GM12872 (cell line): Measurements from ENCODE around the gene CERKL.

Source experiments
- TF ChIP-seq, protein P1 (sequence below): IDR thresholded peaks from 3 replicates; pipeline ENCODE4 v1.5.1; 2011; ENCODE audit warnings: low read depth, mild to moderate bottlenecking, low read length, moderate library complexity; ENCODE audit not compliant: insufficient read depth

The CERKL gene

DNA sequence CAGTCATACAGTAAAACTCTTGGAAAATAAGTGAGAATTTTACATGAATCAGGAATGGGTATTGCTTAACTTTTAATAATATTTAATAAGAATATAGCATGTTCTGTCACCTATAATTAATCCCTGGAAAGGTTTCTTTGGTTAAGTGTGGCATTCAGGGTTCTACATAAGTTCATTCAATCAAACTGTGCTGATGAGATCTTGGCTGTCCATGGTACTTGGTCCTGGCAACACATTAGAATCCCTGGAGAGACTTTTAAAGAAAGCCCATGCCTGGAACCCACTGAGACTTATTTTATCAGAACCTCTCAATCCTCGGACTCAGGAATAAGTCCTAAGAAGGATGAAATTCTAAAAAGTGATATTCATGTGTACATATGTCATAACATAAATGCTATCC, 60.3 kb downstream of the CERKL start:
- TF ChIP-seq, protein P1, sequence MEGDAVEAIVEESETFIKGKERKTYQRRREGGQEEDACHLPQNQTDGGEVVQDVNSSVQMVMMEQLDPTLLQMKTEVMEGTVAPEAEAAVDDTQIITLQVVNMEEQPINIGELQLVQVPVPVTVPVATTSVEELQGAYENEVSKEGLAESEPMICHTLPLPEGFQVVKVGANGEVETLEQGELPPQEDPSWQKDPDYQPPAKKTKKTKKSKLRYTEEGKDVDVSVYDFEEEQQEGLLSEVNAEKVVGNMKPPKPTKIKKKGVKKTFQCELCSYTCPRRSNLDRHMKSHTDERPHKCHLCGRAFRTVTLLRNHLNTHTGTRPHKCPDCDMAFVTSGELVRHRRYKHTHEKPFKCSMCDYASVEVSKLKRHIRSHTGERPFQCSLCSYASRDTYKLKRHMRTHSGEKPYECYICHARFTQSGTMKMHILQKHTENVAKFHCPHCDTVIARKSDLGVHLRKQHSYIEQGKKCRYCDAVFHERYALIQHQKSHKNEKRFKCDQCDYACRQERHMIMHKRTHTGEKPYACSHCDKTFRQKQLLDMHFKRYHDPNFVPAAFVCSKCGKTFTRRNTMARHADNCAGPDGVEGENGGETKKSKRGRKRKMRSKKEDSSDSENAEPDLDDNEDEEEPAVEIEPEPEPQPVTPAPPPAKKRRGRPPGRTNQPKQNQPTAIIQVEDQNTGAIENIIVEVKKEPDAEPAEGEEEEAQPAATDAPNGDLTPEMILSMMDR = no peak

DNA sequence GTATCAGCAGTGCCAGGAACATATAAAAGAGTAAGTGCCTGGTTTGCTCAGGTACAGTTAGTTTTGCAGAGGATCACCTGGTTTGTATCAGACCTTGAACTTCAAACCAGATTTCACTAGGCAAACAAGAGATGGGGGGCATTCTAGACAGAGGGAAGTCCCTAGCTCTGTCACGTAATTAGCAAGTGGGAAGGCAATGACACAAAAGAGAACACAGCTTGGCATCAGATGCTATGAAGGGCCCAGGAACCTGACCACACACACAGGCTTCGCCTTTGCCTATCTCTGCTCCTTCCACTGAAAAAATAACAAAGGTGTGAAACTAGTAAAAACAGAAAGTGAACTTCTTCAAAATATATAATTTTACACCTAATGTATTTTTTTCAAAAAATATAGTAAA, 62.6 kb downstream of the CERKL start:
- TF ChIP-seq, protein P1 = no peak

DNA sequence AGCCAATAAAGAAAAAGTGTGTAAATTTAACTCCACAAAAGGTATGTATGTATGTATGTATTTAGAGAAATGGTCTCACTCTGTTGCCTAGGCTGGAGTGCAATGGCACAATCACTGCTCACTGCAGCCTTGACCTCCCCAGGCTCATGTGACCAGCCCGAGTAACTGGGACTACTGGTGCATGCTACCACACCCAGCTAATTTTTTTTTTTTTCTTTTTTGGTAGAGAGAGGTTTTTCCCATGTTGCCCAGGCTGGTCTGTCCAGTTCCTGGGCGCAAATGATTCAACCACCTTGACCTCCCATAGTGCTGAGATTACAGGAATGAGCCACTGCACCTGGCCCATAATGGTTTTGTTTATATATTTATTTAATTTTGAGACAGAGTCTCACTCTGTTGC, 67.1 kb downstream of the CERKL start:
- TF ChIP-seq, protein P1 = no peak

DNA sequence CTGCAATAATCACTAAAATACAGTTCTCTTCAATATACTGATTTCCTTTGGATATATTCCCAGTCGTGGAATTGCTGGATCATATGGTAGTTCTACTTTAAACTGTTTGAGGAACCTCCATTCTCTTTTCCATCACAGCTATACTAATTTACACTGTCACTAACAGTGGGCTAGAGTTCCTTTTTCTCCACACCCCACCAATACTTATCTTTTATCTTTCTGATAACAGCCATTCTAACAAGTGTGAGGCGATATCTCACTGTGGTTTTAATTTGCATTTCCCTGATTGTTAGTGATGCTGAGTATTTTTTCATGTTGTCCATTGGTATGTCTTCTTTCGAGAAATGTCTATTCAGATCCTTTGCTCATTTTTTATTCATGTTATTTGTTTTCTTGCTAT, 68.4 kb downstream of the CERKL start:
- TF ChIP-seq, protein P1 = no peak

DNA sequence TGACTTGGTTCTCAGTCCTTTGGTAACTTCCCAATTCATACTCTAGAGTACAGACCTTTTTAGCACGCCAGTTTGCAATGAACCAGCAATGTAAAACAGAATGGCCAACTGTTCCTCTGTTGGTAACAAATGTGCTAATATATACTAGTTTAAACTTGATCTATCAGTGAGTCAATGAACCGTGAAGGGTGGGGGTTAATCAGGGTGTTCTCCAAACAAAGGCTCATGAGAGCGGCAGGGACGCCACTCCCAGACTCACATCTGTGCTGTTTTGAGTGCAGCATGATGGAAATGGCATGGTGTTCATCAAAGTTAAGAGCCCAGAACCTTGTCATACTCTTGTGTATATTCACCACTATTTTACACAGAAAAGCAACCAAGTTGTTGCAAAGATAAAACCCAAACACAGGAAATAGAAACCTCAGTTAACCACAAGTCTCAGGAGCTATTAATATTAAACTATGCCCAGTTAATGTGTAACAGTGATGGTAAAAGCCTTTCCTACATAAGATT, 70.3 kb downstream of the CERKL start:
- TF ChIP-seq, protein P1 = no peak

DNA sequence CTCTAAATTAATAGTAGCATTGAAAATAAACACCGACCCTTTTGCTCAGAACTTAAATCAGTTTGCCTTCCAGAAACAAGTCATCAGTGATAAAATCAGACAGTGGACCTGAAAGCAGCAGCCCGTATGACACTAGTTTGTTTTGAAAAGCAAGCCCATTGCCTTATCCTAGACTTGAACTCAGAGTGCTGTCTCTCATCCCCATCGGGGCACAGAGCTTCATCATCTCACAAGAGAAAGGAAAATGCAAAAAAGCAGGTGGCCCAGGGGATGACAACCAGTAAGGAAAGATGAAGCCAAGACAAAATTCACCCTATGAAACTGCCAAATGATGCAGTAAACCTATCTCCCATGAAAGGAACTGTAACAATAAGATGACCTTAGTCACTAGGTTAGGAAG, 71.2 kb downstream of the CERKL start:
- TF ChIP-seq, protein P1 = no peak

DNA sequence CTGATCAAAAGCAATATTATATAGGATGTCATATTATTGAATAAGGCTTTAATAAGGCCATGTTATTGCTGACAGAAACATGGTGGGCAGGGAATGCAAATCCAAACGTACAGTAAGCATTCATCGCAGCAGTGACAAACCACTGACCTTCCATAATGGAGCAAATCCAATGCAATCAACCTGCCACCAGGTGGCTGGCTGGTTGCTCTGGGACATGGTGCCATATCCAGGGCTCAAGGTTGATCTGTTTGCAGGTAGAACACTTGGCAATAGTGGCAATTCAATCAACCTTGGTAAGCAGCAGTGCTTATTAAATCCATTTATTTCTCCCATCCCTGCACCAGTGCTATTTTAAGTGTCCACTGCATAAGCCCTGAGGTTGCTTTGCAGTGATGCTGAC, 75.4 kb downstream of the CERKL start:
- TF ChIP-seq, protein P1 = peak; percentile 50

DNA sequence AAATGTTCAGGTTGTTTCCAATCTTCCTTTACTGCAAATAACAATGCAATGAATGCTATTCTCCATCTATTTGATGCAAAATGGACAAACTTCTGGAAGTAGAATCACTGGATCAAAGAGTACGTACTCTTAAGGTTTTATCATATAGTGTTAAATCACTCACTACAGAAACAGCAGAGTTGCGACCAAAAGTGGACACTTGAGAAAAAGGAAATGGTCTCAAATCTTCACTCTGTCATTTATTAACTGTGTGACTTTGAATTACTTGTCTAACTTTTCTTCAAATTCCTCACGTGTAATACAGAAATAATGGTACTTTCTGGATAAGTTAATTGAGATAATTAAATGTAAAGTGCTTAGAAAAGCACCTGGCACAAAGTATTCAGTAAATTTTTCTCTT, 78.1 kb downstream of the CERKL start:
- TF ChIP-seq, protein P1 = no peak
